Measurements from ENCODE around the gene IL1B.

IL1B gene

GRCh38 chr2:112829101-112829960, 7.2 kb downstream of the IL1B start:
- DNase-seq: no peak

GRCh38 chr2:112828251-112828691, 8.3 kb downstream of the IL1B start:
- DNase-seq: no peak

GRCh38 chr2:112827604-112828185, 8.9 kb downstream of the IL1B start:
- DNase-seq: no peak

GRCh38 chr2:112827009-112827408, 9.6 kb downstream of the IL1B start:
- no peak for DNase-seq

GRCh38 chr2:112825706-112826105, 10.9 kb downstream of the IL1B start:
- DNase-seq: no peak

- DNase-seq: no peak
Measured at GRCh38 chr2:112824694-112825085, 11.9 kb downstream of the IL1B start.

GRCh38 chr2:112821682-112822081, 14.9 kb downstream of the IL1B start:
- DNase-seq: no peak

GRCh38 chr2:112821142-112821541, 15.4 kb downstream of the IL1B start:
- DNase-seq: no peak

- no peak for DNase-seq
Measured at GRCh38 chr2:112820343-112820742, 16.2 kb downstream of the IL1B start.

- DNase-seq: no peak
Measured at GRCh38 chr2:112819081-112819480, 17.5 kb downstream of the IL1B start.

GRCh38 chr2:112818094-112818902, 18.3 kb downstream of the IL1B start:
- no peak for DNase-seq

- DNase-seq: no peak
Measured at GRCh38 chr2:112817082-112817689, 19.4 kb downstream of the IL1B start.

GRCh38 chr2:112814278-112814677, 22.3 kb downstream of the IL1B start:
- no peak for DNase-seq

- no peak for DNase-seq
Measured at GRCh38 chr2:112813280-112813966, 23.2 kb downstream of the IL1B start.

GRCh38 chr2:112812318-112813267, 24.0 kb downstream of the IL1B start:
- DNase-seq: no peak

- no peak for DNase-seq
Measured at GRCh38 chr2:112811841-112812306, 24.7 kb downstream of the IL1B start.

GRCh38 chr2:112811276-112811831, 25.2 kb downstream of the IL1B start:
- no peak for DNase-seq

- DNase-seq: no peak
Measured at GRCh38 chr2:112809112-112809511, 27.5 kb downstream of the IL1B start.

- DNase-seq: no peak
Measured at GRCh38 chr2:112807233-112807807, 29.3 kb downstream of the IL1B start.

- no peak for DNase-seq
Measured at GRCh38 chr2:112805542-112805941, 31.0 kb downstream of the IL1B start.

All from NCI-H345 (cell line).